Measurements from ENCODE around the gene CDC20B. TPM values are rescaled to one million over a fixed set of nuclear protein-coding genes. Genes with fewer than 3 reads are reported as not detected.

CDC20B gene
- polyA plus RNA-seq, 1 donor from 2014 or later: not detected

DNA sequence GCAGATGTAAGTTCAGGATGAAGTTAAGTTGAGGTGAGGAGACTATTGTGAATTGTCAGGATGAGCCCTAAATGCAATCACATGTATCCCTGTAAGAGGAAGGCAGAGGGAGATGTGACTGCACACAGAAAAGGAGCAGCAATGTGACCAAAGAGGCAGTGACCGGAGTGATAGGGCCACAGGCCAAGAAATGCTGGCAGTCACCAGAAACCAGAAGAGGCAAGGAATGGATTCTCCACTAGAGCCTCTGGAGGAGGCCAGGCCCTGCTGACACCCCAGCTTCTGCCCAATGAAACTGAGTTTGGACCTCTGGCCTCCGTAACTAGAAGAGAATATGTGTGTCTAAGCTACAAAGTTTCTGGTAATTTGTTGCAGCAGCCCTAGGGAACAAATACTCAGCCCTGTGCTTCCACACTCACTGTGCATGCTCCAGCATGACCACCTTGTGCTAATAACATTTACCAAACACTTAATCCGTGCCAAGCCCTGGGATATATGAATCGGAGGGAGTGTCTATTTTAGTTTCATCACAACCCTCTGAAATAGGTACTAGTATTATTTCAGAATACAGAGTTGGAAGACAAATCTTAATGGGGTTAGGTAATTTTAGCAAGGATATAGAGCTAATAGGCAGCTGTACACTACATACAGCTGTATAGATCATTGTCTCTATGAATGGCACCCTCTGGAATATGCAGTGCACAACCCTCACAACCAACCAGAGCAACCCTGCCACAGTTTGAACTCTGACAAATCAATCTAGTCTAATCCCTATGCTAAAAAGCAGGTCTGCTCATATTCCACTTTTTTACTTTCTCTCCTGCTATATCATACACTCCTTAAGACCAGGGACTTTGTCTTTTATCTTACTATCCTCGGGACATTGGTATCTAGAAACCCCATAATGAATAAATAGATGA, 20.8 kb downstream of the CDC20B start (continued):
- TF ChIP-seq, protein P1, sequence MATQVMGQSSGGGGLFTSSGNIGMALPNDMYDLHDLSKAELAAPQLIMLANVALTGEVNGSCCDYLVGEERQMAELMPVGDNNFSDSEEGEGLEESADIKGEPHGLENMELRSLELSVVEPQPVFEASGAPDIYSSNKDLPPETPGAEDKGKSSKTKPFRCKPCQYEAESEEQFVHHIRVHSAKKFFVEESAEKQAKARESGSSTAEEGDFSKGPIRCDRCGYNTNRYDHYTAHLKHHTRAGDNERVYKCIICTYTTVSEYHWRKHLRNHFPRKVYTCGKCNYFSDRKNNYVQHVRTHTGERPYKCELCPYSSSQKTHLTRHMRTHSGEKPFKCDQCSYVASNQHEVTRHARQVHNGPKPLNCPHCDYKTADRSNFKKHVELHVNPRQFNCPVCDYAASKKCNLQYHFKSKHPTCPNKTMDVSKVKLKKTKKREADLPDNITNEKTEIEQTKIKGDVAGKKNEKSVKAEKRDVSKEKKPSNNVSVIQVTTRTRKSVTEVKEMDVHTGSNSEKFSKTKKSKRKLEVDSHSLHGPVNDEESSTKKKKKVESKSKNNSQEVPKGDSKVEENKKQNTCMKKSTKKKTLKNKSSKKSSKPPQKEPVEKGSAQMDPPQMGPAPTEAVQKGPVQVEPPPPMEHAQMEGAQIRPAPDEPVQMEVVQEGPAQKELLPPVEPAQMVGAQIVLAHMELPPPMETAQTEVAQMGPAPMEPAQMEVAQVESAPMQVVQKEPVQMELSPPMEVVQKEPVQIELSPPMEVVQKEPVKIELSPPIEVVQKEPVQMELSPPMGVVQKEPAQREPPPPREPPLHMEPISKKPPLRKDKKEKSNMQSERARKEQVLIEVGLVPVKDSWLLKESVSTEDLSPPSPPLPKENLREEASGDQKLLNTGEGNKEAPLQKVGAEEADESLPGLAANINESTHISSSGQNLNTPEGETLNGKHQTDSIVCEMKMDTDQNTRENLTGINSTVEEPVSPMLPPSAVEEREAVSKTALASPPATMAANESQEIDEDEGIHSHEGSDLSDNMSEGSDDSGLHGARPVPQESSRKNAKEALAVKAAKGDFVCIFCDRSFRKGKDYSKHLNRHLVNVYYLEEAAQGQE (IDR thresholded peaks at IDR 0.05; ENCODE audit: borderline replicate concordance): no peak

- H3K79me2 ChIP-seq (replicated peaks; ENCODE audit: insufficient read depth, low read length): no peaks in the 10 kb centered on the region
- H3K9me2 ChIP-seq (ENCODE audit: insufficient read depth, low read length): no peaks in the 10 kb centered on the region
- H3K4me2 ChIP-seq (ENCODE audit: low read length): no peak overlapping the region
- H3F3A ChIP-seq (ENCODE audit: insufficient read depth, low read length, poor library complexity, severe bottlenecking): no peaks in the 10 kb centered on the region
- H3K9ac ChIP-seq (ENCODE audit: low read length): no peak overlapping the region
- H3K27me3 ChIP-seq (ENCODE audit: insufficient read depth, low read depth, low read length): no peaks in the 10 kb centered on the region
- H4K20me1 ChIP-seq (ENCODE audit: insufficient read depth): no peaks in the 10 kb centered on the region
- H3K36me3 ChIP-seq (ENCODE audit: insufficient read depth, low read length): no peaks in the 10 kb centered on the region
- no peak overlapping the region for H2AFZ ChIP-seq (ENCODE audit: low read depth, low read length)
- H3K9me3 ChIP-seq (ENCODE audit: low read length): no peaks in the 10 kb centered on the region
- H3K4me3 ChIP-seq (ENCODE audit: low read length): no peak overlapping the region
- TF ChIP-seq POLR2AphosphoS5 (IDR thresholded peaks at IDR 0.05) (no peak), EP300 (conservative IDR thresholded peaks at IDR 0.05; ENCODE audit: poor library complexity, severe bottlenecking) (no peak), TAF1 (IDR thresholded peaks at IDR 0.05; ENCODE audit: low read depth) (no peak), CTCF (IDR thresholded peaks at IDR 0.05; ENCODE audit: poor library complexity, severe bottlenecking) (no peak), MXI1 (conservative IDR thresholded peaks at IDR 0.05; ENCODE audit: poor library complexity, severe bottlenecking) (no peak), EZH2 (IDR thresholded peaks at IDR 0.05; ENCODE audit: borderline replicate concordance, insufficient read depth, low read length, poor library complexity, severe bottlenecking) (no peak), SMC3 (conservative IDR thresholded peaks at IDR 0.05; ENCODE audit: poor library complexity) (no peak), RAD21 (conservative IDR thresholded peaks at IDR 0.05) (no peak)
- TF ChIP-seq, protein P1 (IDR thresholded peaks at IDR 0.05; ENCODE audit: borderline replicate concordance): no peak
- no peak overlapping the region for H3K27ac ChIP-seq (ENCODE audit: low read length)
Measured at GRCh38 chr5:55149308-55149795, 23.6 kb downstream of the CDC20B start.
